Trophoblast cell (in vitro differentiated cells and primary cell): ENCODE measurements around the gene IL21R.
"Not testable (repeated sequence)": the region's sequence is repeated elsewhere in the genome, so short reads cannot be mapped to it uniquely, and the experiment has no call there.

Experiments used
- DNase-seq, 2 donors: peaks; one replicate each; pipeline ENCODE4 v3.0.0-alpha.2; 2016
- H2AFZ ChIP-seq: 2 replicates; pipeline ENCODE4 v1.6.1; 2013; ENCODE audit warnings: low read length, moderate library complexity, mild to moderate bottlenecking; ENCODE audit not compliant: insufficient read depth, poor library complexity
- H2AK5ac ChIP-seq: 2 replicates; pipeline ENCODE4 v1.6.1; 2013; ENCODE audit warnings: mild to moderate bottlenecking, low read length
- H2BK120ac ChIP-seq: 2 replicates; pipeline ENCODE4 v1.6.1; 2013; ENCODE audit warnings: low read length, mild to moderate bottlenecking, moderate library complexity; ENCODE audit not compliant: insufficient read depth, poor library complexity
- H2BK12ac ChIP-seq: 2 replicates; pipeline ENCODE4 v1.6.1; 2013; ENCODE audit warnings: mild to moderate bottlenecking, low read length, moderate library complexity
- H2BK5ac ChIP-seq: 2 replicates; pipeline ENCODE4 v1.6.1; 2013; ENCODE audit warnings: low read length, low read depth, moderate library complexity, mild to moderate bottlenecking; ENCODE audit not compliant: poor library complexity
- H3K14ac ChIP-seq: 2 replicates; pipeline ENCODE4 v1.6.1; 2013; ENCODE audit warnings: mild to moderate bottlenecking, low read length
- H3K18ac ChIP-seq: 2 replicates; pipeline ENCODE4 v1.6.1; 2013; ENCODE audit warnings: mild to moderate bottlenecking, low read length
- H3K23ac ChIP-seq: 2 replicates; pipeline ENCODE4 v1.6.1; 2013; ENCODE audit warnings: low read length
- H3K27ac ChIP-seq: 2 replicates; pipeline ENCODE4 v1.5.1; 2013; ENCODE audit warnings: low read depth, mild to moderate bottlenecking, inconsistent platforms, low read length, moderate library complexity
- H3K27me3 ChIP-seq: 2 replicates; pipeline ENCODE4 v1.6.1; 2013; ENCODE audit warnings: inconsistent platforms, mild to moderate bottlenecking, low read length, moderate library complexity; ENCODE audit not compliant: insufficient read depth
- H3K36me3 ChIP-seq, 2 experiments: 1 replicate in 1 of 2; 2 replicates in 1 of 2; pipeline ENCODE4 v1.6.1; 2013; ENCODE audit warnings: low read length in 2 of 2, mild to moderate bottlenecking in 2 of 2, moderate library complexity in 1 of 2; ENCODE audit not compliant: insufficient read depth in 2 of 2, control insufficient read depth in 1 of 2
- H3K4ac ChIP-seq: 2 replicates; pipeline ENCODE4 v1.6.1; 2013; ENCODE audit warnings: low read depth, mild to moderate bottlenecking, low read length, moderate library complexity
- H3K4me1 ChIP-seq, 2 experiments: 1 replicate in 1 of 2; 2 replicates in 1 of 2; pipeline ENCODE4 v1.6.1; 2013; ENCODE audit warnings: low read length in 2 of 2, mild to moderate bottlenecking in 2 of 2, moderate library complexity in 1 of 2; ENCODE audit not compliant: insufficient read depth in 2 of 2, control insufficient read depth in 1 of 2
- H3K4me2 ChIP-seq: 2 replicates; pipeline ENCODE4 v1.6.1; 2013; ENCODE audit warnings: inconsistent platforms, mild to moderate bottlenecking, low read length, moderate library complexity
- H3K4me3 ChIP-seq: 2 replicates; pipeline ENCODE4 v1.5.1; 2013; ENCODE audit warnings: mild to moderate bottlenecking, low read depth, low read length, inconsistent platforms
- H3K79me1 ChIP-seq: one replicate; pipeline ENCODE4 v1.6.1; 2013; ENCODE audit warnings: low read length
- H3K79me2 ChIP-seq: 2 replicates; pipeline ENCODE4 v1.6.1; 2013; ENCODE audit warnings: low read length, mild to moderate bottlenecking; ENCODE audit not compliant: control insufficient read depth, insufficient read depth, poor library complexity
- H3K9ac ChIP-seq: 2 replicates; pipeline ENCODE4 v1.6.1; 2013; ENCODE audit warnings: mild to moderate bottlenecking, low read length
- H3K9me3 ChIP-seq: 2 replicates; pipeline ENCODE4 v1.6.1; 2013; ENCODE audit warnings: low read depth, mild to moderate bottlenecking, control low read depth, inconsistent platforms, low read length; ENCODE audit not compliant: insufficient read depth
- H4K12ac ChIP-seq: 2 replicates; pipeline ENCODE4 v1.6.1; 2013; ENCODE audit warnings: low read depth, mild to moderate bottlenecking, low read length, moderate library complexity
- H4K8ac ChIP-seq: 2 replicates; pipeline ENCODE4 v1.6.1; 2013; ENCODE audit warnings: low read depth, mild to moderate bottlenecking, low read length, moderate library complexity
- H4K91ac ChIP-seq: one replicate; pipeline ENCODE4 v1.6.1; 2013; ENCODE audit warnings: low read depth, mild to moderate bottlenecking, low read length, moderate library complexity
- WGBS: extraction: QIAGEN DNeasy Blood & Tissue Kit; methylation state at CpG from one replicate; pipeline ENCODE4 v1.1.7; 2013; ENCODE audit warnings: missing lambda C conversion rate; ENCODE audit not compliant: insufficient read length, insufficient coverage; ENCODE audit errors: extremely low coverage; 5-methylcytosine and 5-hydroxymethylcytosine counted together

Gene IL21R

DNA sequence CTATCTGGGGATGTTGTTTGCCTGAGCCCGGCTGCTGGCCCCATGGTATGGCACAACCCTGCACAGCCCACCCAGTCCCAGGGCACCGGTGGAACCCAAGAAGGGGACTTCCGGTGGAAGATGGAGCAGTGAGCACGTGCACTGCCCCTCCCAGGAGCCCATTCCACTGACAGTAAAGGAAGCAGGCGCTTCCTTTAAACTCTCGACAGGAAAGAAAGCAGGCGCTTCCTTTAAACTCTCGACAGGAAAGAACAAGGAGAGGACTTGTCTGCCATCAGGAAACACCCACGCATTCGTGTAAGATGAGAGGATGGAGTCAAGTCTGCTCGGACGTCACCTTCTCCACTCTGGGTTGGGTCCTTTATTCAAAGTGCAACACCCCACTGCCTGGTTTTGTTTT, 53.7 kb downstream of the IL21R start:
- no CpG with 5 or more reads among the region's 12 CpGs for WGBS
- Histone ChIP-seq H2BK120ac (no peak overlapping the region), H3K79me1 (no peaks in the 10 kb centered on the region), H4K91ac (no peak overlapping the region), H2AFZ (no peak overlapping the region), H2AK5ac (no peak overlapping the region), H4K12ac (no peak overlapping the region), H3K18ac (no peak overlapping the region), H3K4ac (no peak overlapping the region), H3K9ac (no peak overlapping the region), H4K8ac (no peak overlapping the region), H3K23ac (no peak overlapping the region), H3K9me3 (peaks cover 5% of the 10 kb centered on the region), H3K79me2 (no peaks in the 10 kb centered on the region), H3K4me1 (peaks cover 4 to 6% of the 10 kb centered on the region in 2 experiments), H3K4me3 (no peak overlapping the region), H2BK5ac (no peak overlapping the region), H3K14ac (no peak overlapping the region), H3K36me3 (peaks cover 11 to 12% of the 10 kb centered on the region in 2 experiments), H2BK12ac (no peak overlapping the region), H3K4me2 (no peak overlapping the region), H3K27ac (no peak overlapping the region), H3K27me3 (no peaks in the 10 kb centered on the region)
- no peak for DNase-seq

DNA sequence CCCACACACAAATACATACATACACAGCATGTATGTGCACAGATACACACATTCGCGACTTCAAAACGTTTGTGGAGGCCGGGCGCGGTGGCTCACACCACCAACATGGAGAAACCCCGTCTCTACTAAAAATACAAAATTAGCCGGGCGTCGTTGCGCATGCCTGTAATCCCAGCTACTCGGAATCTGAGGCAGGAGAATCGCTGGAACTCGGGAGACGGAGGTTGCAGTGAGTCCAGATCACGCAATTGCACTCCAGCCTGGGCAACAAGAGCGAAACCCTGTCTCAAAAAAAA, 55.6 kb downstream of the IL21R start:
- not testable (repeated sequence) for DNase-seq, H3K79me1 ChIP-seq, H3K9ac ChIP-seq, H3K18ac ChIP-seq, H3K79me2 ChIP-seq, H4K8ac ChIP-seq, H4K91ac ChIP-seq, H3K4me3 ChIP-seq, H3K27ac ChIP-seq, H3K23ac ChIP-seq, H3K27me3 ChIP-seq, H2AFZ ChIP-seq, H2BK12ac ChIP-seq, H3K14ac ChIP-seq, H2BK120ac ChIP-seq, H3K9me3 ChIP-seq, H3K4ac ChIP-seq, H3K4me1 ChIP-seq, H2AK5ac ChIP-seq, H3K4me2 ChIP-seq, H4K12ac ChIP-seq, H2BK5ac ChIP-seq
- no CpG with 5 or more reads among the region's 17 CpGs for WGBS
- H3K36me3 ChIP-seq = peaks cover 29 to 30% of the 10 kb centered on the region in 2 experiments

DNA sequence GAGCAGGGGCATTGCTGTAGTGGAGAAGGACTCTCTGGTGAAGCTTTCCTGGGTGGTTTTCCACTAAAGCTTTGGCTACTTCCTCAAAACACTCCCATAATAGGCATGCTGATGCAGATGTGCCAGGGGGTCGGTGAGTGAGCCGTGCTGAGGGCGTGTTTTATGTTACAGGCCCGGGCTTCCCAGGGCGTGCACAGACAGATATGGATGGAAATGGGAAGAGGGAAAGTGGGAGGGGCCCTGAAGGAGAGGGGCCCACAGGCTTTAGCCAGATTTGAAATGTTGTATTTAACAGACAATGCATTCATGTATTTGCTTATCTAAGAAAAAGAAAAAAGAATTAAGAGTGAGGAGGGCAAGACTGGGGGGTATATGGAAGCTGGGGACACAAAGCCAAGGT, 56.3 kb downstream of the IL21R start:
- Histone ChIP-seq H3K9me3 (no peaks in the 10 kb centered on the region), H3K14ac (no peak overlapping the region), H2BK5ac (no peak overlapping the region), H3K18ac (no peak overlapping the region), H3K79me1 (no peaks in the 10 kb centered on the region), H2AK5ac (no peak overlapping the region), H4K8ac (no peak overlapping the region), H4K91ac (no peak overlapping the region), H2BK12ac (no peak overlapping the region), H3K23ac (no peak overlapping the region), H3K36me3 (peaks cover 36 to 37% of the 10 kb centered on the region in 2 experiments), H3K4me2 (no peak overlapping the region), H3K9ac (no peak overlapping the region), H3K27ac (no peak overlapping the region), H4K12ac (no peak overlapping the region), H3K4me1 (peaks cover 0 to 3% of the 10 kb centered on the region in 2 experiments), H2AFZ (no peak overlapping the region), H3K79me2 (no peaks in the 10 kb centered on the region), H3K4ac (no peak overlapping the region), H3K4me3 (no peak overlapping the region), H3K27me3 (no peaks in the 10 kb centered on the region), H2BK120ac (no peak overlapping the region)
- no peak for DNase-seq
- WGBS = no CpG with 5 or more reads among the region's 5 CpGs

DNA sequence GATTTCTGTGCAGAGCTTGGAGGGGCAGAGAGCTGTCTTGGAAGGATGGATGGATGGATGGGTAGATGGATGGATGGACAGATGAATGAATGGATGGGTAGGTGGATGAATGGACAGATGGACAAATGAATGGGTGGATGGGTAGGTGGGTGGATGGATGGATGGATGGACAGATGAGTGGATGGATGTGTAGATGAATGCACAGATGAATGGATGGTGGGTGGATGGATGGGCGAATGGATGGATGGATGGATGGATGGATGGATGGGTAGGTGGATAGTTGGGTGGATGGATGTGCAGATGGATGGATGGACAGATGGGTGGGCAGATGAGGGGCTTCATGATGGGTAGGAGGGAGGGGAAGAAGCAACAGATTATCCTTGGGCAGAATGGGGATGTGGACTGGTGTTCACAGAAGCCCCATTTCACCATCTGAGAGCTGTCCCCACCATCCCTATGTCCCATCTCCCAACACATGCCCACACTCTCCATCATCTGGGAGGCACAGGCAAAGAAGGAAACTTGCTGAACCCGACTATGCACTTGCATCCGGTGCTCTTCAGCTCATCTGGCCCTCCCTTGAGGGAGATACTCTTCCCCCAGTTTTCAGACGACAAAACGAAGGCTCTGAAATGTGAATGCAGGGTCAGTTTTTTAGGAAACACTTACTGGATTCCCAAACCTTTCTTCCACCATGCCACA, 57.2 kb downstream of the IL21R start:
- Histone ChIP-seq H3K4me3 (no peak overlapping the region), H3K14ac (no peak overlapping the region), H2BK120ac (no peak overlapping the region), H3K27me3 (no peaks in the 10 kb centered on the region), H2AK5ac (no peak overlapping the region), H3K4me1 (peaks cover 0 to 3% of the 10 kb centered on the region in 2 experiments), H3K79me1 (no peaks in the 10 kb centered on the region), H3K23ac (no peak overlapping the region), H4K12ac (no peak overlapping the region), H3K9me3 (no peaks in the 10 kb centered on the region), H3K9ac (no peak overlapping the region), H2BK12ac (no peak overlapping the region), H3K4me2 (no peak overlapping the region), H2BK5ac (no peak overlapping the region), H3K36me3 (peaks cover 45 to 46% of the 10 kb centered on the region in 2 experiments), H3K18ac (no peak overlapping the region), H3K27ac (no peak overlapping the region), H2AFZ (no peak overlapping the region), H4K8ac (no peak overlapping the region), H4K91ac (no peak overlapping the region), H3K79me2 (no peaks in the 10 kb centered on the region), H3K4ac (no peak overlapping the region)
- no peak for DNase-seq
- WGBS = no CpG with 5 or more reads among the region's 5 CpGs
